ENCODE measurements around the gene SLC1A3. TPM values are rescaled to one million over a fixed set of nuclear protein-coding genes. Genes with fewer than 3 reads are reported as not detected.

The SLC1A3 gene
- total and polyA plus RNA-seq, 2 experiments from 2014 or later, result 9.1 to 18.1 TPM

DNA sequence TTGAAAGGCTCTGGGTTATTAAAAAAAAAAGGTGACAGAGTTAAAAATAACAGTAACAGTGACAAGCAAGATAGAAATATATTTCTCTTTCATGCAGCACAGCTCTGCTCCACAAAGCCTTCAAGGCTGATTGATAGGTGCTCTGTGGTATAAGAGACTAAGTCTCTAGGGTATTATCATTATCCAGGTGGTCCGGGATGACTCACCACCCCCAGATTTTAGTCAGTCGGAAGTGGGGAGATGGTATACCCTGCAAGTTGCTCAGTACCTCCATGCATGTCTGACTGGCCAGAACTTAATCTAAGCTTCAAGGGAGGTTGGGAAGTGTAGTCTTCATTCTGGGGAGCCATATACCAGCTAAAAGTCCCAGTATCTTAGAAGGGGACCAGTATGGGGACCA is 76.1 kb downstream of the SLC1A3 start:
- peaks cover under 1% of the 10 kb centered on the region for H3K36me3 ChIP-seq
- H3K4me1 ChIP-seq (ENCODE audit: low read depth), result no peaks in the 10 kb centered on the region
- no peak for TF ChIP-seq CTCF (IDR thresholded peaks at IDR 0.05; ENCODE audit: low read depth, low read length)
- no peaks in the 10 kb centered on the region for H3K27me3 ChIP-seq
- DNase-seq (ENCODE audit: low read depth in 1 of 2, low spot score in 1 of 2), result no peak
- H3K4me3 ChIP-seq, result no peak overlapping the region
- H3K27ac ChIP-seq, result no peak overlapping the region
- no peaks in the 10 kb centered on the region for H3K9me3 ChIP-seq (ENCODE audit: low read depth)

- TF ChIP-seq CTCF (IDR thresholded peaks at IDR 0.05; ENCODE audit: low read depth, low read length), result no peak
- Histone ChIP-seq H3K4me1 (ENCODE audit: low read depth) (no peaks in the 10 kb centered on the region), H3K4me3 (no peak overlapping the region), H3K9me3 (ENCODE audit: low read depth) (no peaks in the 10 kb centered on the region), H3K27ac (no peak overlapping the region), H3K27me3 (no peaks in the 10 kb centered on the region), H3K36me3 (no peaks in the 10 kb centered on the region)
- DNase-seq (ENCODE audit: low read depth in 1 of 2, low spot score in 1 of 2), result peak in 1 of 2 donors; percentile 69
Observed at GRCh38 chr5:36683821-36684434, 77.5 kb downstream of the SLC1A3 start.

DNA sequence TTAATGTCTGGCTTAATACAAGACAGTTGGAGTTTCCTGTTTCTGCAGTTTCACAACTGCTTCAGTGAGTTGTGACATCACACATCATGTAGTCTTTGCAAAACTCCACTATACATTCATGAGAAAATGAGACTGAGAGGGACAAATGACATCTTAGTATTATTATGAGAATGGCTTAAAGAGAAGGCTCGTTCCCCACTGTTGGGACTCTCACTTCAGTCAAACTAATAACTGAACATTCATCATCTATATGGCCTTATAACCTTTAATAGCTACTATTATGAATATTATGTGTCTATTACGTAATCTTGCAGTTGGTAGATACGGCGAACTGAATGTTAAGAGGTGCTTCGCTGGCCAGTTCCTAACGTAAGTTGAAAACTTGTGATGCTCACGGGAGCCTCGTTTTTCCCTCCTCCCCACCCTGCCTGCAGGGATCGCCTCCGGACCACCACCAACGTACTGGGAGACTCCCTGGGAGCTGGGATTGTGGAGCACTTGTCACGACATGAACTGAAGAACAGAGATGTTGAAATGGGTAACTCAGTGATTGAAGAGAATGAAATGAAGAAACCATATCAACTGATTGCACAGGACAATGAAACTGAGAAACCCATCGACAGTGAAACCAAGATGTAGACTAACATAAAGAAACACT is 79.4 kb downstream of the SLC1A3 start:
- peak in 1 of 2 donors; percentile 69 for DNase-seq (ENCODE audit: low read depth in 1 of 2, low spot score in 1 of 2)
- Histone ChIP-seq H3K27me3 (no peaks in the 10 kb centered on the region), H3K4me1 (ENCODE audit: low read depth) (no peaks in the 10 kb centered on the region), H3K9me3 (ENCODE audit: low read depth) (no peaks in the 10 kb centered on the region), H3K36me3 (no peaks in the 10 kb centered on the region), H3K4me3 (no peak overlapping the region), H3K27ac (no peak overlapping the region)
- TF ChIP-seq CTCF (IDR thresholded peaks at IDR 0.05; ENCODE audit: low read depth, low read length), result no peak

- Histone ChIP-seq H3K36me3 (no peaks in the 10 kb centered on the region), H3K4me1 (ENCODE audit: low read depth) (no peaks in the 10 kb centered on the region), H3K4me3 (no peak overlapping the region), H3K9me3 (ENCODE audit: low read depth) (no peaks in the 10 kb centered on the region), H3K27me3 (no peaks in the 10 kb centered on the region), H3K27ac (no peak overlapping the region)
- TF ChIP-seq CTCF (IDR thresholded peaks at IDR 0.05; ENCODE audit: low read depth, low read length), result no peak
- DNase-seq (ENCODE audit: low read depth in 1 of 2, low spot score in 1 of 2), result no peak
Observed at GRCh38 chr5:36686881-36687280, 80.5 kb downstream of the SLC1A3 start.

DNA sequence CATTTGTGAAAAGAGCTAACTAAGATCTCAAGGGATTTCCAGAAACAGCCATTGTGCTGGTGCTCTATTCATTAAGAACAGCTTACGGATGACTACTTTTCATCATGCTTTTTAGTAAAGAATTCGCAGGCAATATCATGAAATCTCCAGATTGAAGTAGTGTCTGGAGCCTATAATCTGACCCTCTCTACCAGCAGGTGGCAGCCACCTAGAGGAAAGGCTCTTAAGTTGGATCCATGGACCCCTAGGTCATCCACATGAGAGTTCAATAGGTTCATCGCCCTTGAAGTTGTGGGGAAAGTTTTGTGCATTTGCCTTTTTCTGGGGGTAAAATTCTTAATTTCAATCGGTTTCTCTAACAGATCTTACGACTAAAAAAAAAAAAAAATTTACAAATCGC is 82.3 kb downstream of the SLC1A3 start:
- no peaks in the 10 kb centered on the region for H3K36me3 ChIP-seq
- H3K27ac ChIP-seq, result no peak overlapping the region
- H3K27me3 ChIP-seq, result no peaks in the 10 kb centered on the region
- peak; percentile 32 for TF ChIP-seq CTCF (IDR thresholded peaks at IDR 0.05; ENCODE audit: low read depth, low read length)
- no peaks in the 10 kb centered on the region for H3K4me1 ChIP-seq (ENCODE audit: low read depth)
- H3K9me3 ChIP-seq (ENCODE audit: low read depth), result no peaks in the 10 kb centered on the region
- DNase-seq (ENCODE audit: low read depth in 1 of 2, low spot score in 1 of 2), result peak in 1 of 2 donors; percentile 33
- no peak overlapping the region for H3K4me3 ChIP-seq
